HEK293 (cell line): ENCODE measurements around the gene ARHGEF40.

Source experiments
- CTCF ChIP-seq: fragments of 450-650 bp; formaldehyde crosslinking; IDR thresholded peaks from 2 replicates; pipeline ENCODE4 v1.5.1; 2016; ENCODE audit warnings: missing biosample characterization, missing genetic modification characterization
- EGR2 ChIP-seq: fragments of 450-650 bp; formaldehyde crosslinking; IDR thresholded peaks from 2 replicates; pipeline ENCODE4 v1.5.1; 2016; ENCODE audit warnings: low read depth, missing biosample characterization, missing genetic modification characterization
- HOXC10 ChIP-seq: sonication (generic); formaldehyde crosslinking; IDR thresholded peaks from 2 replicates; pipeline ENCODE4 v1.8.1; 2023; ENCODE audit warnings: mild to moderate bottlenecking, missing genetic modification reagents
- KLF7 ChIP-seq: fragments of 450-650 bp; formaldehyde crosslinking; IDR thresholded peaks from 2 replicates; pipeline ENCODE4 v1.5.1; 2016; ENCODE audit warnings: missing biosample characterization, missing genetic modification characterization, borderline replicate concordance
- REST ChIP-seq: fragments of 450-650 bp; formaldehyde crosslinking; IDR thresholded peaks from 2 replicates; pipeline ENCODE4 v1.5.1; 2016; ENCODE audit warnings: missing biosample characterization, missing genetic modification characterization
- ZBTB1 ChIP-seq: fragments of 450-650 bp; formaldehyde crosslinking; IDR thresholded peaks from 2 replicates; pipeline ENCODE4 v1.5.1; 2016; ENCODE audit warnings: missing biosample characterization, missing genetic modification characterization
- ZFHX2 ChIP-seq: fragments of 450-650 bp; formaldehyde crosslinking; conservative IDR thresholded peaks from 2 replicates; pipeline ENCODE4 v1.5.1; 2016; ENCODE audit warnings: missing biosample characterization, missing genetic modification characterization
- ZNF211 ChIP-seq: fragments of 450-650 bp; formaldehyde crosslinking; IDR thresholded peaks from 2 replicates; pipeline ENCODE4 v1.5.1; 2016; ENCODE audit warnings: low read depth, missing biosample characterization, missing genetic modification characterization
- ZNF223 ChIP-seq: fragments of 450-650 bp; formaldehyde crosslinking; IDR thresholded peaks from 2 replicates; pipeline ENCODE4 v1.5.1; 2016; ENCODE audit warnings: missing biosample characterization, missing genetic modification characterization
- ZNF24 ChIP-seq: fragments of 450-650 bp; formaldehyde crosslinking; IDR thresholded peaks from 2 replicates; pipeline ENCODE4 v1.5.1; 2016; ENCODE audit warnings: missing biosample characterization, missing genetic modification characterization
- ZNF416 ChIP-seq: fragments of 450-650 bp; formaldehyde crosslinking; IDR thresholded peaks from 2 replicates; pipeline ENCODE4 v1.5.1; 2016; ENCODE audit warnings: missing biosample characterization, missing genetic modification characterization
- TF ChIP-seq, protein P1 (sequence below): fragments of 450-650 bp; formaldehyde crosslinking; IDR thresholded peaks from 2 replicates; pipeline ENCODE4 v1.5.1; 2016; ENCODE audit warnings: missing biosample characterization, missing genetic modification characterization

- TF ChIP-seq EGR2 (tag by site-specific recombination) (no peak), ZBTB1 (tag by site-specific recombination) (no peak), REST (tag by site-specific recombination) (no peak), ZNF24 (tag by site-specific recombination) (no peak), ZNF223 (no peak), CTCF (no peak), KLF7 (no peak), ZNF416 (tag by site-specific recombination) (no peak), ZFHX2 (no peak), ZNF211 (tag by site-specific recombination) (no peak), HOXC10 (CRISPR knock-in tag) (no peak)
- TF ChIP-seq, protein P1, sequence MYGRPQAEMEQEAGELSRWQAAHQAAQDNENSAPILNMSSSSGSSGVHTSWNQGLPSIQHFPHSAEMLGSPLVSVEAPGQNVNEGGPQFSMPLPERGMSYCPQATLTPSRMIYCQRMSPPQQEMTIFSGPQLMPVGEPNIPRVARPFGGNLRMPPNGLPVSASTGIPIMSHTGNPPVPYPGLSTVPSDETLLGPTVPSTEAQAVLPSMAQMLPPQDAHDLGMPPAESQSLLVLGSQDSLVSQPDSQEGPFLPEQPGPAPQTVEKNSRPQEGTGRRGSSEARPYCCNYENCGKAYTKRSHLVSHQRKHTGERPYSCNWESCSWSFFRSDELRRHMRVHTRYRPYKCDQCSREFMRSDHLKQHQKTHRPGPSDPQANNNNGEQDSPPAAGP (tag by site-specific recombination) = no peak
Observed at GRCh38 chr14:21121122-21121521, 51.0 kb downstream of the ARHGEF40 start.
